ENCODE results near the gene PTBP1.

Gene PTBP1

DNA sequence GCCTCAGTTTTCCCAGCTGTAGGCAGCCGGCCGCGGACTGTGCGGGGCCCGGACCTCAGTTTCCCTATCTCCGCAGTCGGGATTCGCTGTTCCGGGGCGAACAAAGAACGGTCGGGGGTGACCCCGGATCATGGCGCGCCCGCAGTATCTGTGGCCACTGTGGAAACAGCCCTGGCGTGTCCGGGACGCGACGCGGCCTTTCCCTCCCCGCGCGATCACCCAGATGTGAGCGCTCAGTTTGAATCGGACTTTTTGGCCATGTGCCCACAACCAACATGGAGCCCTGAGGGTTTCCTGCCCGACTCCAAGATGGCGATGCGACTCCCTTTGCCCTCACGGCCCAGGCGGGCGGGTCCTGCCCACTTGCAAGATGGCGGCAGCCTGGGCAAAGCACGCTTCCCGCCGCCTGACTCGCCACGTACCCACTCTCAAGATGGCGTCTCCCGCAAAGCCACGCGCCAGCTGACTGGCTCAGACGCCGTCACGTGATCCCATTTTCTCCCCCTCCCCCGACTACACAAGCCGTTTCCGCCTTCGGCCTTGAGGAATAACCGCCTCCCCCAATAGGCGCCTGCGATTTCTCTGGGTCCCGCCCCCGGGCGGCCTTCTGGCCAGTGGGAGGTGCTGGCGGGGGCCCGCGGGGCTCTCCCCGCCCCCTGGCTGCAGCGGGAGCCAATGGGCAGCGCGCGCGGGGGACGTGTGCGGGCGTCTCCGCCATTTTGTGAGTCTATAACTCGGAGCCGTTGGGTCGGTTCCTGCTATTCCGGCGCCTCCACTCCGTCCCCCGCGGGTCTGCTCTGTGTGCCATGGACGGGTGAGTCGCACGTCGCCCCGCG is at the start of gene PTBP1:
Gene PTBP1 (plus strand): TSS at position 761 of the 836 bp plus-strand sequence. CDS start 46 bp downstream, at position 807.
- Histone ChIP-seq H3K4me2 (ENCODE audit: low read length) (peak within 1 kb of the TSS; percentile 82), H3K27me3 (ENCODE audit: insufficient read depth, low read length) (no peaks in the 10 kb centered on the region), H3K9me2 (ENCODE audit: low read depth, low read length) (no peaks in the 10 kb centered on the region), H2AFZ (ENCODE audit: low read length) (no peak within 1 kb of the TSS), H3K9ac (ENCODE audit: low read length) (peak within 1 kb of the TSS; percentile 99), H3K4me3 (ENCODE audit: low read depth, low read length, poor library complexity, severe bottlenecking) (peak within 1 kb of the TSS; percentile 98), H4K20me1 (ENCODE audit: insufficient read depth, low read length) (no peaks in the 10 kb centered on the region), H3K79me2 (ENCODE audit: insufficient read depth, low read length) (peaks cover 41% of the 10 kb centered on the region), H3F3A (ENCODE audit: insufficient read depth, low read length) (no peaks in the 10 kb centered on the region), H3K9me3 (ENCODE audit: low read length) (no peaks in the 10 kb centered on the region), H3K27ac (ENCODE audit: low read depth, low read length, poor library complexity, severe bottlenecking) (peak within 1 kb of the TSS; percentile 52), H3K4me1 (ENCODE audit: insufficient read depth, low read length, severe bottlenecking) (peaks cover 34% of the 10 kb centered on the region), H3K36me3 (ENCODE audit: insufficient read depth, low read length) (peaks cover 40% of the 10 kb centered on the region)
- TF ChIP-seq, protein P1, sequence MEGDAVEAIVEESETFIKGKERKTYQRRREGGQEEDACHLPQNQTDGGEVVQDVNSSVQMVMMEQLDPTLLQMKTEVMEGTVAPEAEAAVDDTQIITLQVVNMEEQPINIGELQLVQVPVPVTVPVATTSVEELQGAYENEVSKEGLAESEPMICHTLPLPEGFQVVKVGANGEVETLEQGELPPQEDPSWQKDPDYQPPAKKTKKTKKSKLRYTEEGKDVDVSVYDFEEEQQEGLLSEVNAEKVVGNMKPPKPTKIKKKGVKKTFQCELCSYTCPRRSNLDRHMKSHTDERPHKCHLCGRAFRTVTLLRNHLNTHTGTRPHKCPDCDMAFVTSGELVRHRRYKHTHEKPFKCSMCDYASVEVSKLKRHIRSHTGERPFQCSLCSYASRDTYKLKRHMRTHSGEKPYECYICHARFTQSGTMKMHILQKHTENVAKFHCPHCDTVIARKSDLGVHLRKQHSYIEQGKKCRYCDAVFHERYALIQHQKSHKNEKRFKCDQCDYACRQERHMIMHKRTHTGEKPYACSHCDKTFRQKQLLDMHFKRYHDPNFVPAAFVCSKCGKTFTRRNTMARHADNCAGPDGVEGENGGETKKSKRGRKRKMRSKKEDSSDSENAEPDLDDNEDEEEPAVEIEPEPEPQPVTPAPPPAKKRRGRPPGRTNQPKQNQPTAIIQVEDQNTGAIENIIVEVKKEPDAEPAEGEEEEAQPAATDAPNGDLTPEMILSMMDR (IDR thresholded peaks at IDR 0.05; ENCODE audit: low read length), result no peak
- TF ChIP-seq EZH2 (IDR thresholded peaks at IDR 0.05; ENCODE audit: borderline replicate concordance, low read length), result no peak

- no peaks in the 10 kb centered on the region for H3K9me3 ChIP-seq (ENCODE audit: low read length)
- H3K36me3 ChIP-seq (ENCODE audit: insufficient read depth, low read length), result no peaks in the 10 kb centered on the region; the same call in 1 of the 2 replicates
- H3F3A ChIP-seq (ENCODE audit: insufficient read depth, low read length), result no peaks in the 10 kb centered on the region
- no peaks in the 10 kb centered on the region for H3K9me2 ChIP-seq (ENCODE audit: low read depth, low read length)
- H4K20me1 ChIP-seq (ENCODE audit: insufficient read depth, low read length), result no peaks in the 10 kb centered on the region
- no peak overlapping the region for H3K27ac ChIP-seq (ENCODE audit: low read depth, low read length, poor library complexity, severe bottlenecking)
- H3K79me2 ChIP-seq (ENCODE audit: insufficient read depth, low read length), result no peaks in the 10 kb centered on the region
- H3K4me3 ChIP-seq (ENCODE audit: low read depth, low read length, poor library complexity, severe bottlenecking), result no peak overlapping the region
- H3K27me3 ChIP-seq (ENCODE audit: insufficient read depth, low read length), result peaks cover 5% of the 10 kb centered on the region; the same call in 1 of the 2 replicates
- H3K9ac ChIP-seq (ENCODE audit: low read length), result no peak overlapping the region
- H3K4me2 ChIP-seq (ENCODE audit: low read length), result no peak overlapping the region
- TF ChIP-seq, protein P1 (IDR thresholded peaks at IDR 0.05; ENCODE audit: low read length), result no peak
- no peak for TF ChIP-seq EZH2 (IDR thresholded peaks at IDR 0.05; ENCODE audit: borderline replicate concordance, low read length)
- no peaks in the 10 kb centered on the region for H3K4me1 ChIP-seq (ENCODE audit: insufficient read depth, low read length, severe bottlenecking)
- no peak overlapping the region for H2AFZ ChIP-seq (ENCODE audit: low read length)
These were observed 49.0 kb upstream of the PTBP1 start for GRCh38 chr19:748274-748598.

DNA sequence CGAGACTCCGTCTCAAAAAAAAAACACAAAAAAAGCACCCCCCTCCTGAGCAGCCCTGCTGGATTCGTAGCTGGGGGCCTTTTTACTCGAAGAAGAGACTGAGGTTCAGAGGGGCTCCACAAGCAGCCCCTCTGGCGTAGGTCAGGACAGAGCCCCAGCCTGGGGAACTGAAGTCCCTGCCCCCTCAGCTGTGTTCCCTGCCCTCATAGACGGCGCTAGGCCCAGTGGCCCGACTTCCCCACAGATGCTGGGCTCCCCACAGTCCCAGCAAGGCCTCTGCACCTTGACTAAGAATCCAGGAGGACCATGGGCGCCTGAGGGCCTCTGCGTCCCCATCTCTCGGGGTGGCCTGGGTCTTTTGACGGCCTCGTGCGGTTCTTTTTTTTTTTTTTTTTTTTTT is 47.4 kb upstream of the PTBP1 start:
- Histone ChIP-seq H3K27ac (ENCODE audit: low read depth, low read length, poor library complexity, severe bottlenecking) (no peak overlapping the region), H3K4me3 (ENCODE audit: low read depth, low read length, poor library complexity, severe bottlenecking) (no peak overlapping the region), H3K79me2 (ENCODE audit: insufficient read depth, low read length) (no peaks in the 10 kb centered on the region), H3K36me3 (ENCODE audit: insufficient read depth, low read length) (no peaks in the 10 kb centered on the region; the same call in 1 of the 2 replicates), H3K9me3 (ENCODE audit: low read length) (no peaks in the 10 kb centered on the region), H3K27me3 (ENCODE audit: insufficient read depth, low read length) (0 out of 2 replicates have a peak, but pooled peaks cover 5% of the 10 kb centered on the region), H3K9ac (ENCODE audit: low read length) (no peak overlapping the region), H3F3A (ENCODE audit: insufficient read depth, low read length) (no peaks in the 10 kb centered on the region), H3K4me2 (ENCODE audit: low read length) (no peak overlapping the region), H4K20me1 (ENCODE audit: insufficient read depth, low read length) (no peaks in the 10 kb centered on the region), H3K4me1 (ENCODE audit: insufficient read depth, low read length, severe bottlenecking) (no peaks in the 10 kb centered on the region), H3K9me2 (ENCODE audit: low read depth, low read length) (no peaks in the 10 kb centered on the region), H2AFZ (ENCODE audit: low read length) (no peak overlapping the region)
- TF ChIP-seq, protein P1 (IDR thresholded peaks at IDR 0.05; ENCODE audit: low read length), result no peak
- TF ChIP-seq EZH2 (IDR thresholded peaks at IDR 0.05; ENCODE audit: borderline replicate concordance, low read length), result no peak
